ENCODE measurements around the gene ARMH1.

ARMH1 gene

GRCh38 chr1:44670751-44671640, 3.5 kb upstream of the ARMH1 start:
- no peak for ATAC-seq

GRCh38 chr1:44672254-44672955, 2.1 kb upstream of the ARMH1 start:
- ATAC-seq, result no peak

- no peak for ATAC-seq
Measured at GRCh38 chr1:44672961-44673674, 1.4 kb upstream of the ARMH1 start.

- ATAC-seq, result no peak
Measured at GRCh38 chr1:44673675-44674112, 820 bp upstream of the ARMH1 start.

GRCh38 chr1:44675186-44675585, 672 bp downstream of the ARMH1 start:
- ATAC-seq, result no peak

- ATAC-seq, result no peak
Measured at GRCh38 chr1:44676484-44677200, 2.1 kb downstream of the ARMH1 start.

GRCh38 chr1:44677201-44677766, 2.8 kb downstream of the ARMH1 start:
- no peak for ATAC-seq

GRCh38 chr1:44678120-44678519, 3.6 kb downstream of the ARMH1 start:
- ATAC-seq, result no peak

GRCh38 chr1:44678626-44679025, 4.1 kb downstream of the ARMH1 start:
- no peak for ATAC-seq

- ATAC-seq, result no peak
Measured at GRCh38 chr1:44679468-44679867, 5.0 kb downstream of the ARMH1 start.

GRCh38 chr1:44681905-44682882, 7.7 kb downstream of the ARMH1 start:
- no peak for ATAC-seq

- no peak for ATAC-seq
Measured at GRCh38 chr1:44682883-44683265, 8.4 kb downstream of the ARMH1 start.

- ATAC-seq, result peak in 1 of 2 donors; percentile 55
Measured at GRCh38 chr1:44684525-44684924, 10.0 kb downstream of the ARMH1 start.

- no peak for ATAC-seq
Measured at GRCh38 chr1:44685218-44685617, 10.7 kb downstream of the ARMH1 start.

- no peak for ATAC-seq
Measured at GRCh38 chr1:44685881-44686280, 11.4 kb downstream of the ARMH1 start.

GRCh38 chr1:44688760-44689446, 14.4 kb downstream of the ARMH1 start:
- no peak for ATAC-seq

GRCh38 chr1:44689447-44689765, 14.9 kb downstream of the ARMH1 start:
- ATAC-seq, result no peak

- peak in 1 of 2 donors; percentile 33 for ATAC-seq
Measured at GRCh38 chr1:44693159-44693558, 18.6 kb downstream of the ARMH1 start.

- ATAC-seq, result no peak
Measured at GRCh38 chr1:44693900-44694299, 19.4 kb downstream of the ARMH1 start.

- no peak for ATAC-seq
Measured at GRCh38 chr1:44694863-44695478, 20.5 kb downstream of the ARMH1 start.

Data from activated CD4-positive, CD25-positive, alpha-beta regulatory T cell treated with anti-CD3 and anti-CD28 coated beads, Interleukin-2, amount 50 U/mL, for 24 hours (primary cell).